Uterus (tissue), 4 donors: ENCODE data around the gene TXNDC15. TPM values are rescaled to one million over a fixed set of nuclear protein-coding genes. Genes with fewer than 3 reads are reported as not detected.

Experiments used
- DNase-seq, 2 donors: peaks; one replicate each; pipeline ENCODE4 v3.0.0-alpha.2; 2019 to 2020
- H3K27ac ChIP-seq, 2 donors: fragments of 200-600 bp; sonication (generic); 1 replicate in 1 of 2; 2 replicates in 1 of 2; pipeline ENCODE4 v1.5.1; 2016 to 2018
- H3K27me3 ChIP-seq, 2 donors: fragments of 200-600 bp; sonication (generic); one replicate each; pipeline ENCODE4 v1.5.1; 2018 to 2019; ENCODE audit warnings: control low read depth in 1 of 2
- H3K36me3 ChIP-seq, 2 donors: fragments of 200-600 bp; sonication (generic); one replicate each; pipeline ENCODE4 v1.5.1; 2019; ENCODE audit warnings: control low read depth in 1 of 2
- H3K4me1 ChIP-seq, 2 donors: fragments of 200-600 bp; sonication (generic); one replicate each; pipeline ENCODE4 v1.5.1; 2018 to 2019; ENCODE audit warnings: control low read depth in 1 of 2
- H3K4me3 ChIP-seq, 2 donors: fragments of 200-600 bp; sonication (generic); 1 replicate in 1 of 2; 2 replicates in 1 of 2; pipeline ENCODE4 v1.5.1; 2018 to 2019; ENCODE audit warnings: mild to moderate bottlenecking in 1 of 2
- H3K9me3 ChIP-seq, 2 donors: fragments of 200-600 bp; sonication (generic); one replicate each; pipeline ENCODE4 v1.5.1; 2019; ENCODE audit warnings: control low read depth in 1 of 2
- CTCF ChIP-seq, 4 experiments: fragments of 200-600 bp in 2 of 4; fragments of 450-650 bp in 2 of 4; sonication (generic) in 2 of 4; IDR thresholded peaks; one replicate each; pipeline ENCODE4 v1.5.1; 2016 to 2019; ENCODE audit warnings: antibody characterized with exemption in 4 of 4, mild to moderate bottlenecking in 2 of 4, moderate library complexity in 1 of 4
- POLR2A ChIP-seq, 2 donors: fragments of 450-650 bp; IDR thresholded peaks; one replicate each; pipeline ENCODE4 v1.6.1; 2016; ENCODE audit warnings: antibody characterized with exemption in 2 of 2, mild to moderate bottlenecking in 1 of 2, moderate library complexity in 1 of 2
- intact Hi-C: fragments of 100-400 bp; cut with DNase I; formaldehyde crosslinking; loops from one replicate; pipeline ENCODE4 v1.15.1; 2023; ENCODE audit warnings: low total_unique reads
- total RNA-seq, 4 donors: library from RNA; depleted of rRNA in 3 of 4; stranded (reverse); fragments of >200 nt in 3 of 4; gene quantifications; one replicate each; pipeline versions ENCODE4 v1.1.0 to v1.2.4, GENCODE V29; 2014 to 2023
- donor health status: DM: yes; HTN: yes; CAD: no.

Gene TXNDC15
- total RNA-seq: 100 to 1,000 TPM in 2 of 4 donors, 10 to 100 TPM in 2; 53.5 to 175 (median 113) TPM

DNA sequence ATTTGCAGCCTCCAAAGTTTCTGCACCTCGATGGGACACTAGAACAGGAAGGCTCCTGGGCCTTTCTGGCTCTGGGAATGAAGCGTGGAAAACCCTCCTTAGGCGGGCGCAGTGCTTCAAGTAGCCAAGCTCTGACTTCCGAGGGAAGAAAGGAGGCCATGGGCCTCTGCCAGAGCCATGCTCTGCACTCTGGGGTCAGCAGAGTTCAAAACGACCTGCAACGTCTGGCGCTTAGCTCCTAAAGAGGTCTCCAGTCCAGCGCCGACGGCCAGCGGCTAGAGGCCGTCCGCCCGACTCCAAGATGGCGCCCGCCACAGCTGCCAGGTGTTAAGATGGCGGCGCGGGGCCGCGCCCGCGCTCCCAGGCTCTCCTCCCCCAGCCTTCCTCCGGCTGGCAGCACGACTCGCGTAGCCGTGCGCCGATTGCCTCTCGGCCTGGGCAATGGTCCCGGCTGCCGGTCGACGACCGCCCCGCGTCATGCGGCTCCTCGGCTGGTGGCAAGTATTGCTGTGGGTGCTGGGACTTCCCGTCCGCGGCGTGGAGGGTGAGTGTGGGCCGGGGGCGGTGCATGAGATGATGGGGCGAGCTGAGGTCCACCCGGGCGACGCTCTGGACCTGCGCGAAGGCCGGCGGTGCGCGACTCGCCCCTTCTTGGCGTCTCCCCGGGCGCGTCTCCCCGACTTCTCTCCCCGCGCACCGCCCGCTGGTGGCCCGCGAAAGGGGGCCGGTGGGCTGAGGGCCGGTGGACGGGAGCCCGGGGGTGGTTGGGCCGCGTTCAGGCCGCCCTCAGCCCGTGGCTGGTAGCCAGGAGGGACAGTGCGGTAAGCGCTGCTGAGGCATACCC is at the start of gene TXNDC15:
TSS of gene TXNDC15 (plus strand) at position 385 of the 844 bp plus-strand sequence. CDS start at position 442, 57 bp downstream.
- TF ChIP-seq POLR2A (IDR thresholded peaks at IDR 0.05): peak; percentile 44 to 66
- TF ChIP-seq CTCF (IDR thresholded peaks at IDR 0.05): peak in 1 of 4 experiments; percentile 9
- Histone ChIP-seq H3K36me3 (no peaks in the 10 kb centered on the region), H3K27ac (peak within 1 kb of the TSS; percentile 91 to 93), H3K4me1 (peaks cover 0 to 9% of the 10 kb centered on the region in 2 donors), H3K9me3 (no peaks in the 10 kb centered on the region), H3K4me3 (peak within 1 kb of the TSS; percentile 66 to 88), H3K27me3 (no peaks in the 10 kb centered on the region)
- intact Hi-C loops: no loop called here
- DNase-seq: peak; percentile 84 to 88

DNA sequence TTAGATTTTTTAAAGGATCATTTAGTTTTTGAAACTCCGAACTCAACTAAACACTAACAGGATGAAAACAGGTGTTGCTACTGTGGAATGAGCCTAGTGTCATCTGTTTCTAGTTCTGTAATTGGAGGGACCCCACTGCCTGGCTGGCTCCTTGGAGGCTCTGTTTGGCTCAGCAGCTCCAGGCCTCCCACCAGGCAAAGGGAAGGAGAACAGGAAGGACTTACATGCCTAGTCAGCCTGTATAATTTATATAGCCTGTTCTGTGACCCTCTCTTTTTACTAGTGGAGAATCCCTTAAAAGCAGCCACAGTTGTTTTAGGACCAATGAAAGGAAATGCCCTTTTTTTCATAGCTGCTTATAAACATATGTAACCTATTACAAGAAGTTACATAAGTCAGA is 49.5 kb upstream of the TXNDC15 start:
- no peak for DNase-seq
- no peak overlapping the region for H3K4me3 ChIP-seq
- peaks cover 0 to 2% of the 10 kb centered on the region in 2 donors for H3K36me3 ChIP-seq
- no peaks in the 10 kb centered on the region for H3K27me3 ChIP-seq
- no peaks in the 10 kb centered on the region for H3K9me3 ChIP-seq
- no peaks in the 10 kb centered on the region for H3K4me1 ChIP-seq
- TF ChIP-seq POLR2A (IDR thresholded peaks at IDR 0.05) (no peak), CTCF (IDR thresholded peaks at IDR 0.05) (no peak)
- no peak overlapping the region for H3K27ac ChIP-seq
- intact Hi-C loops: no loop called here

GRCh38 chr5:134825212-134825611 is 49.0 kb upstream of the TXNDC15 start:
- Histone ChIP-seq H3K9me3 (no peaks in the 10 kb centered on the region), H3K27ac (no peak overlapping the region), H3K27me3 (no peaks in the 10 kb centered on the region), H3K4me3 (no peak overlapping the region), H3K4me1 (no peaks in the 10 kb centered on the region), H3K36me3 (peaks cover 0 to 2% of the 10 kb centered on the region in 2 donors)
- no peak for TF ChIP-seq CTCF (IDR thresholded peaks at IDR 0.05)
- no peak for TF ChIP-seq POLR2A (IDR thresholded peaks at IDR 0.05)
- intact Hi-C loops: no loop called here
- DNase-seq: no peak

GRCh38 chr5:134833340-134834032 is 40.7 kb upstream of the TXNDC15 start:
- no peak overlapping the region for H3K4me3 ChIP-seq
- peaks cover 0 to 2% of the 10 kb centered on the region in 2 donors for H3K36me3 ChIP-seq
- no peaks in the 10 kb centered on the region for H3K27me3 ChIP-seq
- DNase-seq: no peak
- TF ChIP-seq CTCF (IDR thresholded peaks at IDR 0.05): no peak
- no peak for TF ChIP-seq POLR2A (IDR thresholded peaks at IDR 0.05)
- no peak overlapping the region for H3K27ac ChIP-seq
- intact Hi-C loops: no loop called here
- no peaks in the 10 kb centered on the region for H3K9me3 ChIP-seq
- no peaks in the 10 kb centered on the region for H3K4me1 ChIP-seq

- no peak for TF ChIP-seq CTCF (IDR thresholded peaks at IDR 0.05)
- TF ChIP-seq POLR2A (IDR thresholded peaks at IDR 0.05): no peak
- DNase-seq: no peak
- intact Hi-C loops: no loop called here
- Histone ChIP-seq H3K27me3 (no peaks in the 10 kb centered on the region), H3K4me1 (no peaks in the 10 kb centered on the region), H3K27ac (no peak overlapping the region), H3K36me3 (no peaks in the 10 kb centered on the region), H3K4me3 (no peak overlapping the region), H3K9me3 (no peaks in the 10 kb centered on the region)
Measured at GRCh38 chr5:134835623-134836022, 38.5 kb upstream of the TXNDC15 start.
